IPS-18c (cell line): Measurements from ENCODE around the gene COL28A1.

ENCODE experiments used
- H3K4me3 ChIP-seq: 2 replicates; pipeline ENCODE4 v1.7.0; 2013; ENCODE audit warnings: low read depth, mild to moderate bottlenecking, low read length, moderate library complexity; ENCODE audit not compliant: insufficient read depth
- H3K9me3 ChIP-seq: one replicate; pipeline ENCODE4 v1.6.1; 2013; ENCODE audit warnings: mild to moderate bottlenecking, low read length, moderate library complexity; ENCODE audit not compliant: control insufficient read depth, insufficient read depth

COL28A1 gene

DNA sequence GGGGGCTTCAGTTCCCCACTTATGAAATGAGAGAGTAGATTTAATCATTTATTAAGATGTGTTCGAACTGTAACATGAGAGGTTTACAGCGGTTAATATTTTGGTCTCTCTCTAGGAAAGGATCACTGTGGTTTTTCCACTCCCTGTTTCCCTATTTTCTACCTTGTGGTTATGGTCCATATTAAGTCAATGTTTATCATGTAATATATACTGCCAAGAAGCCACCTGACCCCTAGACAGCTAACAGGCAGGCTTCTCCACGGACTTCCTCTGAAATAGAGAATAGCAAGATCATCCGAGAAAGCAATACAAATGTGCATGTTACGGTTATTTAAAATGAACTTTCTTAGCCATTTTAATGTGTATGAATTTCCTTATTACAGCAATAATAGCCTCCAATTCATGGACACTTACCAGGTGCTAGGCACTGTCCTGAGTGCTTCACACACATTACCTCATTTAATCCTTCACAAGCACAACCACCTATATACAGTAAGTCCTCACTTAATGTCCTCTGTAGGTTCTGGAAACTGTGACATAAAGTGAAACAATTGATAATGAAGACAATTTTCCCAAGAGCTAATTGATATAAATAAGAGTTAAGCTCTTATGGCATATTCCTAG lies 835 bp upstream of the COL28A1 start:
- H3K9me3 ChIP-seq: no peaks in the 10 kb centered on the region
- no peak overlapping the region for H3K4me3 ChIP-seq

DNA sequence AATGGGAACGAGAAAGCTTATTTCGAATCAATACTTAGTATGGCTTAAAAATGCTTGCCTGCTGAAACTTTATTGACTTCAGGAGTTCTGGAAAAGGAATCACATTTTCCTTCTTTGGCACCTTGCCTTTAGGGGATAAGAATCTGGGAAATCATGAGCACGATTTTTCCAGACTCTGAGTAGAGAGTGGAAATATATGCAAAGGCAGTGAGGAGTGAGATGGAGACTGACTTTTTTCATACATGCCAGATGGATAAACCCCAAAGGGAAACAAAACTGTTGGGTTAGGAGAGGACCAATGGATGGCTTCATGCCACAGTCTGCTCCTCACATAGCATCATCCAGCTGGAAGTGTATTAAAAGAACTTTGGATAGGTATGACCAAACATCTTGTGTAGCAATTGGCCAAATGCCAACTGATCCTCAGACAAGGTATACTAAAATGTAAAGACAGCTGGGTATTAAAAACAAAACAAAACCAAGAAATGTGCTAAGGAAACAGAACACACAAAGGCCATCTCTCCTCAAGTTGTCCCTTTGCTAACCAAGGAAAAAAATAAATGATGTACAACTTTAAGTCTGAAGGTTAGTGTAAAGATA lies 1.7 kb downstream of the COL28A1 start:
- H3K9me3 ChIP-seq: no peaks in the 10 kb centered on the region

DNA sequence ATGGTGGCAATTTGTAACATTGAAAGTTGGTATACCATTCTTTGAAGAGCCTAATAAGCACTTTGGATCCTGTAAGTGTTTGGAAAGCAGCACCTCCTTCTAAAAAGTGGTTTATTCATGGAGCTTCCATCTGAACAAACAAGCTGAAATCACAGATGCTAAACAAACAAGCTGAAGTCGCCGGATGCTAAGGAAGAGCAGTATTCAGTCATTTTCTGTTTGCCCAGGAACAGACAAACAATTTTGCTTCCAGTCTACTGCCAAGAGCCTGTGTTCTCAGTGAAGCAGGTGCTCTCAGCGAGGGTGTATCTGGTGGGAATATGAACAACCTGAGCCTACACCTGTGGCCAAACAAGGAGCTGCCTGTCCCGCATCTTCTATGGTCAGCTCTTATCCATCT lies 6.3 kb downstream of the COL28A1 start:
- no peaks in the 10 kb centered on the region for H3K9me3 ChIP-seq
- H3K4me3 ChIP-seq: no peak overlapping the region

More for the DNA sequence above, 1.7 kb downstream of the COL28A1 start:
- no peak overlapping the region for H3K4me3 ChIP-seq

DNA sequence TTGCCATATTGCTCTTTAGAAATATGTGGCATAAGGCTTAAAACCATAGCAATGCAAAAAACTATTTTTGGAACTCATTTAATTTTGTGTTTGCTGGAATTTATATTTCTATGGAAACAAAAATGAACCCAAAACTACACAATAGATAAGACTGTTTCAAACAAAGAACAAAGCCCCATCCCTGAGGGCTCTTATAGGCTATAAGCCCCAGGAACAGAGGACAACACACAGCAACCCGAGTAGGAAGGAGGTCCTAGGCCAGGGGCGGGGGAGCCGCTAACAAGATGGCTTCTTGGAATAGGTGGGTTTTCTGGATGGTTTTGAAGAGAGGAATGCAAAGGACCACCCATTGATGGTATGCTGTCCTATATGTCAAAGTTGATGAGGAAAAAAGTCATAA lies 8.6 kb downstream of the COL28A1 start:
- H3K9me3 ChIP-seq: no peaks in the 10 kb centered on the region

GRCh38 chr7:7526006-7526405 lies 9.7 kb downstream of the COL28A1 start:
- H3K4me3 ChIP-seq: no peak overlapping the region
- no peaks in the 10 kb centered on the region for H3K9me3 ChIP-seq

More for the DNA sequence above, 8.6 kb downstream of the COL28A1 start:
- H3K4me3 ChIP-seq: no peak overlapping the region

DNA sequence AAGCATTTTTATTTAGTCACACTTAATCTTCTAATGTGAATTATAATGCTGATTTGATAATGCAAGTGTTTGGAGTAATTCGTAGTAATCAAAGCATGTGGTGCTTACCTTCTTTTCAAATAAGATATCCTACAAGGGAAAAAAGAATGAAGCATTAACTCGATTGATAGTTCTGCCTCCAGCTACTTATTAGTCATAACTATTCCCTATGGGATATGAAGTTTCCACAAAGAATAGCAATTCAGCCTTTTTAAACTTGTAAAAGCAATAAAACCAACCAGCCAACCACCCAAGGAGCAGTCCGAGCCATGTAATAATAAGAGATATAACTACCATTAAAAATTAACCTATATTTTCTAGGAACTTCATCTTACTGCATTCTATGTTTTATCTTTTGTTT lies 11.6 kb downstream of the COL28A1 start:
- H3K4me3 ChIP-seq: no peak overlapping the region
- H3K9me3 ChIP-seq: no peaks in the 10 kb centered on the region

DNA sequence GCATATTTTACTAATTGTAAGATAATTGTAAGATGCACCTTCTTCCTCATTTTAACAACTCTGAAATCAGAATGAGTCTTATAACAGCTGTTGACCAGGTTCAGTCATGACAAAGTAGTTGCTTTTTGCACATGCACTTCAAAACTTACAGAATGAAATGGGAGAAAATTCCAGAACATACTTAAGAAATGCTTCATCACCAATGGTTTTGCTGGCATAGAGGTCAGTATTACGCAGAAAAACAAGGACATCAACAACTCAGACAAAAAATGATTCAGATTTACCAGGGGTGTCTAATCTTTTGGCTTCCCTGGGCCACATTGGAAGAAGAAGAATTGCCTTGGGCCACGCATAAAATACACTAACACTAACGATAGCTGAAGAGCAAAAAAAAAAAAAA lies 13.3 kb downstream of the COL28A1 start:
- Histone ChIP-seq H3K9me3 (no peaks in the 10 kb centered on the region), H3K4me3 (no peak overlapping the region)

GRCh38 chr7:7521259-7521658 lies 14.4 kb downstream of the COL28A1 start:
- H3K4me3 ChIP-seq: no peak overlapping the region
- no peaks in the 10 kb centered on the region for H3K9me3 ChIP-seq

GRCh38 chr7:7519528-7519927 lies 16.1 kb downstream of the COL28A1 start:
- Histone ChIP-seq H3K9me3 (no peaks in the 10 kb centered on the region), H3K4me3 (no peak overlapping the region)

DNA sequence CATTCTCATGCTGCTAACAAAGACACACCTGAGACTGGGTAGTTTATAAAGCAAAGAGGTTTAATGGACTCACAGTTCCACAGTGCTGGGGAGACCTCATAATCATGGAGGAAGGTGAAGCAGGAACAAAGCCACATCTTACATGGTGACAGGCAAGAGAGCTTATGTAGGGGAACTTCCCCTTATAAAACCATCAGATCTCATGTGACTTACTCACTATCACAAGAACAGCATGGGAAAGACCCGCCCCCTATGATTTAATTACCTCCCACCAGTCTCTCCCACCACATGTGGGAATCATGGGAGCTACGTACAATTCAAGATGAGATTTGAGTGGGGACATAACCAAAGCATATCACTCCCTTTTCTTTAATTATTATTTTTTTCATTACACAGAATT lies 16.6 kb downstream of the COL28A1 start:
- H3K9me3 ChIP-seq: no peaks in the 10 kb centered on the region
- no peak overlapping the region for H3K4me3 ChIP-seq

GRCh38 chr7:7517754-7518153 lies 17.9 kb downstream of the COL28A1 start:
- Histone ChIP-seq H3K9me3 (no peaks in the 10 kb centered on the region), H3K4me3 (no peak overlapping the region)

DNA sequence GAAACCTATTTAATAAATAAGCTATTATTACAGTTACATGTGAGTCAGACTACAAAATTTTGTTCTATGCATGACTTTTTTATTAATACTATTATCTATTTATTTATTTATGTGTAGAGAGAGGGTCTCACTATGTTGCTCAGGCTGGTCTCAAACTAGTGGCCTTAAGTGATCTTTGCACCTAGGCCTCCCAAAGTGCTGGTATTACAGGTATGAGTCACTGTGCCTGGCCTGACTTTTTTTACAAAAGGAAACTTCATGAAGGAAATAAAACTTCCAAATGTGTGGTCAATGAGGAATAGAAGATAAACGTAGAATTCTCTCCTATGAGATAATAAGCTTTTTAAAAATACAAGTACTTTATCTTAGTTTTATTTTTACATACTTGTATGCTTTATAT lies 19.0 kb downstream of the COL28A1 start:
- Histone ChIP-seq H3K9me3 (no peaks in the 10 kb centered on the region), H3K4me3 (no peak overlapping the region)

DNA sequence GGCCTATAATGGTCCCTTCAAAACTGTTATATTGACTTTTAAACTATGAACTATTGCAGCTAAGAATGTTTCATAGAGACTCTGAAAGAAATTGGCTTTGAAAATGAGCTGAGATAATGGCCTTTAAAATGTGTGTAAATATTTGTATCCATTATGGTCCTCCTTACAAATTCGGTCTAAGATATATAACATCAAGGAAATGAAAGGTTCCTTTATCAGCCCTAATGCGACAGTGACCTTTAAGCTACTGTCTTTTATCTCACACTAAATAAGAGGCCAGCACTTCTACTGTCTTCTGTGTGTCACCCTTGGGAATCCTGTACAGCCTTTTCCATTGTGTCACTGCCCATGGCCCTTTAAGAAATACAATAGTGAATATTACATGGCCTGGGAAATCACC lies 19.5 kb downstream of the COL28A1 start:
- no peaks in the 10 kb centered on the region for H3K9me3 ChIP-seq
- no peak overlapping the region for H3K4me3 ChIP-seq

GRCh38 chr7:7512861-7513597 lies 22.6 kb downstream of the COL28A1 start:
- no peak overlapping the region for H3K4me3 ChIP-seq
- H3K9me3 ChIP-seq: no peaks in the 10 kb centered on the region

DNA sequence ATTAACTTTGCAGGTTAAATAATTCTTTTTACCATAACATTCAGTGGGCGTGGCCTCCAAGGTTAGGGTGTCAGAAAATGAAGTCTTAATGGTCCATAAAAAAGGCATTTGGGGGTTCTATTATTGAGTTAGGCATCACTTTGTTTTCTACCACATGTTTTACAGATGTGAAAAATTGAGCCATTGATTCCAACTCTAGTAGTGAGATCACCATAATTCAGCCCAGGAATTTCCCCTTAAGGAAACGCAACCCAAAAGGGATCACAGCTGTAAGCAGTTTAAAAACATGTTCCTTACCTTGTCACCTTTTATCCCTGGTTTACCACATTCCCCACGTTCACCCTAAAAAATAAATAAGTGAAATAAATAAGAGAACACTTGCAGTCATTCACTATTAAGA lies 24.9 kb downstream of the COL28A1 start:
- Histone ChIP-seq H3K4me3 (no peak overlapping the region), H3K9me3 (no peaks in the 10 kb centered on the region)

DNA sequence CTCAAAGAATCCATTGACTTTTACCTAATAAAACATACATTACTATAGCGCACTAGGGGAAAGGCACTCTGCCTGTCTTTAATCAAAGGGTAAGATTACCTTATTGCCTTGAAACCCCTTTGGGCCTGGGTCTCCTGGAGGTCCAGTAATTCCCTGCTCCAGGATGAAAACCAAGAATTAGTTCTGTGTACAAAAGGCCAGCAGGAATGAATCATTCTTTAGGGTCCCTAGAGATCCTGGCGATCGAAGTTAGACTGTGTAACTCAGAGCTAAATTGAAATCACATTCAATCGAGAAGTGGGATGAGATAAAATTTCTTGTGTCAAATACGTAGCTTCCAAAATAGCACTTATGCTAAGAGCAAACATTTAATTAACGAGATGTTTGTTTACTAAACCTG lies 29.8 kb downstream of the COL28A1 start:
- H3K9me3 ChIP-seq: no peaks in the 10 kb centered on the region
- no peak overlapping the region for H3K4me3 ChIP-seq

- Histone ChIP-seq H3K4me3 (no peak overlapping the region), H3K9me3 (no peaks in the 10 kb centered on the region)
Measured at GRCh38 chr7:7504910-7505704, 30.6 kb downstream of the COL28A1 start.

DNA sequence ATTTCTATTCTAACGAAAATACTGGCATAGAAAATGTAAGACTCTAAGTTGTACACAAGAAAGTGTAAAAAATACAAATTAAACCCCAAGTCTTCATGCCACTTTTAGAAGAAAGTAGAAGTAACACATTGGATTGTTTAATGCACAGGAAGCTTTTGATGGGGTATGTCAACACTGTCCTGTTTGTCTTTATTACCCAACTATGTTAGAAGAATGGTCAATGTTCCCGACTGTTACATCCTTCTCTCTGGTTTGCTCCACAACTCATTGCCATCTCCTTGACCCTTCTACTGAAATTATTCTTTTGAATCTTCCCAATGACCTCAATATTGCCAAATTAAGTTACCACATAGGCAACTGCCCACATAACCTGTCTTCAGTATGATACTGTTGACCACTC lies 35.8 kb downstream of the COL28A1 start:
- no peaks in the 10 kb centered on the region for H3K9me3 ChIP-seq
- no peak overlapping the region for H3K4me3 ChIP-seq
